K562 (cell line): ENCODE data around the gene CHD5.

ENCODE experiments used
- EZH2 ChIP-seq: IDR thresholded peaks from 2 replicates; pipeline ENCODE4 v1.6.1; 2012; ENCODE audit warnings: low read depth, mild to moderate bottlenecking, inconsistent platforms, low read length, borderline replicate concordance
- ZNF444 ChIP-seq: fragments of 250-450 bp; sonication (Bioruptor Pico); IDR thresholded peaks from 2 replicates; pipeline ENCODE4 v1.4.0; 2020; ENCODE audit warnings: mild to moderate bottlenecking, moderate library complexity
- TF ChIP-seq, protein P1 (sequence below): IDR thresholded peaks from 3 replicates; pipeline ENCODE4 v1.6.1; 2011; ENCODE audit warnings: borderline replicate concordance, mild to moderate bottlenecking, moderate library complexity; ENCODE audit not compliant: insufficient read length; ENCODE audit errors: extremely low read depth
- TF ChIP-seq, protein P2 (sequence below): fragments of 250-450 bp; sonication (Bioruptor Pico); IDR thresholded peaks from 2 replicates; pipeline ENCODE4 v1.8.0; 2022; ENCODE audit warnings: inconsistent platforms, mild to moderate bottlenecking, moderate library complexity, borderline replicate concordance

DNA sequence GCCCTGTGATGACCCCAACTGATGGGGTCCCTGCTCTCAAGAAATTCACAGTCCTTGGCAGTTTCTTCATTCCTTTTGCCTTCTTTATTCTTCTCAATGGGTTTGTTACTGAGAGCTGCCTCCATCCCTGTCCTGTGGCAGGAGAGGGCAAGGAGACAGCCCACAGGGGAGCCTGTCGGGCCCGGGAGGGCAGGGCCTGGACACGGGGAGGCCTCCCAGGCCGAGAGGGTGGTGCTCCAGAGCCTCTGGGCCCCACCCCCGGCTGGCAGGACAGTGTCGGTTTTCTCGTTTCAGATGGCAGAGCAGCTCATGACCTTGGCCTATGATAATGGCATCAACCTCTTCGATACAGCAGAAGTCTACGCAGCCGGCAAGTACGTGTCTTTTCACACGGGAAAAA, 98.2 kb downstream of the CHD5 start:
- TF ChIP-seq ZNF444 (CRISPR knock-in tag) (no peak), EZH2 (no peak)
- TF ChIP-seq, protein P1, sequence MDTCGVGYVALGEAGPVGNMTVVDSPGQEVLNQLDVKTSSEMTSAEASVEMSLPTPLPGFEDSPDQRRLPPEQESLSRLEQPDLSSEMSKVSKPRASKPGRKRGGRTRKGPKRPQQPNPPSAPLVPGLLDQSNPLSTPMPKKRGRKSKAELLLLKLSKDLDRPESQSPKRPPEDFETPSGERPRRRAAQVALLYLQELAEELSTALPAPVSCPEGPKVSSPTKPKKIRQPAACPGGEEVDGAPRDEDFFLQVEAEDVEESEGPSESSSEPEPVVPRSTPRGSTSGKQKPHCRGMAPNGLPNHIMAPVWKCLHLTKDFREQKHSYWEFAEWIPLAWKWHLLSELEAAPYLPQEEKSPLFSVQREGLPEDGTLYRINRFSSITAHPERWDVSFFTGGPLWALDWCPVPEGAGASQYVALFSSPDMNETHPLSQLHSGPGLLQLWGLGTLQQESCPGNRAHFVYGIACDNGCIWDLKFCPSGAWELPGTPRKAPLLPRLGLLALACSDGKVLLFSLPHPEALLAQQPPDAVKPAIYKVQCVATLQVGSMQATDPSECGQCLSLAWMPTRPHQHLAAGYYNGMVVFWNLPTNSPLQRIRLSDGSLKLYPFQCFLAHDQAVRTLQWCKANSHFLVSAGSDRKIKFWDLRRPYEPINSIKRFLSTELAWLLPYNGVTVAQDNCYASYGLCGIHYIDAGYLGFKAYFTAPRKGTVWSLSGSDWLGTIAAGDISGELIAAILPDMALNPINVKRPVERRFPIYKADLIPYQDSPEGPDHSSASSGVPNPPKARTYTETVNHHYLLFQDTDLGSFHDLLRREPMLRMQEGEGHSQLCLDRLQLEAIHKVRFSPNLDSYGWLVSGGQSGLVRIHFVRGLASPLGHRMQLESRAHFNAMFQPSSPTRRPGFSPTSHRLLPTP = no peak
- TF ChIP-seq, protein P2, sequence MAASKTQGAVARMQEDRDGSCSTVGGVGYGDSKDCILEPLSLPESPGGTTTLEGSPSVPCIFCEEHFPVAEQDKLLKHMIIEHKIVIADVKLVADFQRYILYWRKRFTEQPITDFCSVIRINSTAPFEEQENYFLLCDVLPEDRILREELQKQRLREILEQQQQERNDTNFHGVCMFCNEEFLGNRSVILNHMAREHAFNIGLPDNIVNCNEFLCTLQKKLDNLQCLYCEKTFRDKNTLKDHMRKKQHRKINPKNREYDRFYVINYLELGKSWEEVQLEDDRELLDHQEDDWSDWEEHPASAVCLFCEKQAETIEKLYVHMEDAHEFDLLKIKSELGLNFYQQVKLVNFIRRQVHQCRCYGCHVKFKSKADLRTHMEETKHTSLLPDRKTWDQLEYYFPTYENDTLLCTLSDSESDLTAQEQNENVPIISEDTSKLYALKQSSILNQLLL = no peak
